Lower leg skin (tissue), 3 donors: Measurements from ENCODE around the gene SLC25A12.

ENCODE experiments used
- POLR2A ChIP-seq, 2 donors: fragments of 450-650 bp; IDR thresholded peaks; one replicate each; pipeline ENCODE4 v1.6.1; 2016 to 2017; ENCODE audit warnings: antibody characterized with exemption in 2 of 2, mild to moderate bottlenecking in 1 of 2, moderate library complexity in 1 of 2
- TF ChIP-seq, protein P1 (sequence below), 3 donors: fragments of 450-650 bp; IDR thresholded peaks; one replicate each; pipeline ENCODE4 v1.5.1; 2016; ENCODE audit warnings: antibody characterized with exemption in 3 of 3, mild to moderate bottlenecking in 3 of 3, moderate library complexity in 2 of 3

- TF ChIP-seq, protein P1, sequence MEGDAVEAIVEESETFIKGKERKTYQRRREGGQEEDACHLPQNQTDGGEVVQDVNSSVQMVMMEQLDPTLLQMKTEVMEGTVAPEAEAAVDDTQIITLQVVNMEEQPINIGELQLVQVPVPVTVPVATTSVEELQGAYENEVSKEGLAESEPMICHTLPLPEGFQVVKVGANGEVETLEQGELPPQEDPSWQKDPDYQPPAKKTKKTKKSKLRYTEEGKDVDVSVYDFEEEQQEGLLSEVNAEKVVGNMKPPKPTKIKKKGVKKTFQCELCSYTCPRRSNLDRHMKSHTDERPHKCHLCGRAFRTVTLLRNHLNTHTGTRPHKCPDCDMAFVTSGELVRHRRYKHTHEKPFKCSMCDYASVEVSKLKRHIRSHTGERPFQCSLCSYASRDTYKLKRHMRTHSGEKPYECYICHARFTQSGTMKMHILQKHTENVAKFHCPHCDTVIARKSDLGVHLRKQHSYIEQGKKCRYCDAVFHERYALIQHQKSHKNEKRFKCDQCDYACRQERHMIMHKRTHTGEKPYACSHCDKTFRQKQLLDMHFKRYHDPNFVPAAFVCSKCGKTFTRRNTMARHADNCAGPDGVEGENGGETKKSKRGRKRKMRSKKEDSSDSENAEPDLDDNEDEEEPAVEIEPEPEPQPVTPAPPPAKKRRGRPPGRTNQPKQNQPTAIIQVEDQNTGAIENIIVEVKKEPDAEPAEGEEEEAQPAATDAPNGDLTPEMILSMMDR (IDR thresholded peaks at IDR 0.05): no peak
- TF ChIP-seq POLR2A (IDR thresholded peaks at IDR 0.05): no peak
Measured at GRCh38 chr2:171836146-171836910, 57.7 kb downstream of the SLC25A12 start.
